Calu3 (cell line): ENCODE data around the gene CSH2. TPM values are rescaled to one million over a fixed set of nuclear protein-coding genes. Genes with fewer than 3 reads are reported as not detected.
"Not testable (repeated sequence)": the region's sequence is repeated elsewhere in the genome, so short reads cannot be mapped to it uniquely, and the experiment has no call there.

Source experiments
- Bru-seq: library from RNA; stranded (reverse); fragments of 400-500 nt; gene quantifications from one replicate; lab custom pipeline; 2021; lab: Mats Ljungman, UMichigan
- BruChase-seq, 2 experiments: library from RNA; stranded (reverse); fragments of 400-500 nt; gene quantifications; one replicate each; lab custom pipeline; 2021; lab: Mats Ljungman, UMichigan
- BruUV-seq: library from RNA; stranded (reverse); fragments of 400-500 nt; replicated peaks from 2 replicates; lab custom pipeline; 2021; lab: Mats Ljungman, UMichigan
- CTCF ChIA-PET: fragments of 300-600 bp; sonication (Branson Sonifier 250); formaldehyde crosslinking; loops from one replicate; lab custom pipeline; 2022; ENCODE audit warnings: antibody characterized with exemption; lab: Charles Lee
- DNase-seq: peaks from one replicate; pipeline ENCODE4 v3.0.0; 2022
- H3K27ac Mint-ChIP-seq: one replicate; pipeline ENCODE4 v1.8.0; 2022; ENCODE audit warnings: mixed read lengths; ENCODE audit not compliant: unreplicated experiment
- H3K27me3 Mint-ChIP-seq: one replicate; pipeline ENCODE4 v1.8.0; 2022; ENCODE audit warnings: mixed read lengths; ENCODE audit not compliant: unreplicated experiment
- H3K36me3 Mint-ChIP-seq: one replicate; pipeline ENCODE4 v1.8.0; 2022; ENCODE audit warnings: mild to moderate bottlenecking, moderate library complexity, mixed read lengths; ENCODE audit not compliant: insufficient read depth, unreplicated experiment
- H3K4me1 Mint-ChIP-seq: one replicate; pipeline ENCODE4 v1.8.0; 2022; ENCODE audit warnings: mild to moderate bottlenecking, low read depth, mixed read lengths; ENCODE audit not compliant: unreplicated experiment
- H3K4me3 Mint-ChIP-seq: one replicate; pipeline ENCODE4 v1.8.0; 2022; ENCODE audit warnings: mild to moderate bottlenecking, low read depth, moderate library complexity, mixed read lengths; ENCODE audit not compliant: unreplicated experiment
- H3K9me3 Mint-ChIP-seq: one replicate; pipeline ENCODE4 v1.8.0; 2022; ENCODE audit warnings: low read depth, mixed read lengths; ENCODE audit not compliant: unreplicated experiment
- CTCF ChIP-seq: fragments of 200-600 bp; IDR thresholded peaks from one replicate; pipeline ENCODE4 v1.8.0; 2022; ENCODE audit warnings: antibody characterized with exemption; ENCODE audit not compliant: unreplicated experiment
- intact Hi-C: fragments of 100-400 bp; cut with micrococcal nuclease; formaldehyde crosslinking; loops from one replicate; pipeline ENCODE4 v1.10.0; 2022; ENCODE audit not compliant: unreplicated experiment
- long read RNA-seq: library from polyadenylated mRNA; stranded (forward); transcript quantifications from one replicate; pipeline ENCODE4 v2.0.0, GENCODE V29; 2022
- total RNA-seq: library from RNA; stranded (reverse); gene quantifications from 2 replicates; pipeline ENCODE4 v1.2.3, GENCODE V29; 2022

CSH2 gene
- not detected in 2 replicates for total RNA-seq
- Bru-seq, nascent RNA, result not detected
- not detected for BruChase-seq, experiment 1, labeled RNA remaining after a 6-hour chase
- BruChase-seq, experiment 2, labeled RNA remaining after a 2-hour chase, result not detected
- long read RNA-seq, result 0 reads

- peaks cover 40% of the 10 kb centered on the region for H3K27me3 Mint-ChIP-seq
- DNase-seq, H3K9me3 Mint-ChIP-seq, H3K36me3 Mint-ChIP-seq, H3K4me1 Mint-ChIP-seq, H3K27ac Mint-ChIP-seq, intact Hi-C loops, H3K4me3 Mint-ChIP-seq, CTCF ChIA-PET, BruUV-seq: not testable (repeated sequence)
Observed at GRCh38 chr17:63873577-63873976, at the start of gene CSH2. TSS of gene CSH2 (minus strand) at chr17:63873677. CDS start at chr17:63873614, 63 bp downstream.

GRCh38 chr17:63922402-63922801, 48.9 kb upstream of the CSH2 start:
- DNase-seq, intact Hi-C loops, H3K4me1 Mint-ChIP-seq, H3K27ac Mint-ChIP-seq, H3K4me3 Mint-ChIP-seq, BruUV-seq, H3K36me3 Mint-ChIP-seq, H3K9me3 Mint-ChIP-seq: not testable (repeated sequence)
- CTCF ChIA-PET, result interaction anchor here (0.6 kb wide), 1 partner anchor 20 kb away, joined by 3 read pairs; no protein-coding TSS in a partner anchor
- peaks cover 47% of the 10 kb centered on the region for H3K27me3 Mint-ChIP-seq

GRCh38 chr17:63920779-63921178, 47.3 kb upstream of the CSH2 start:
- H3K27ac Mint-ChIP-seq, H3K4me3 Mint-ChIP-seq, H3K36me3 Mint-ChIP-seq, BruUV-seq, intact Hi-C loops, H3K9me3 Mint-ChIP-seq, H3K4me1 Mint-ChIP-seq, DNase-seq: not testable (repeated sequence)
- CTCF ChIA-PET, result interaction anchor here (2.1 to 2.8 kb wide), 2 partner anchors 105 to 213 kb away, joined by 12 to 15 read pairs; no protein-coding TSS in a partner anchor
- peaks cover 64% of the 10 kb centered on the region for H3K27me3 Mint-ChIP-seq

GRCh38 chr17:63920050-63920449, 46.6 kb upstream of the CSH2 start:
- H3K36me3 Mint-ChIP-seq, intact Hi-C loops, H3K4me1 Mint-ChIP-seq, BruUV-seq, DNase-seq, H3K4me3 Mint-ChIP-seq, H3K9me3 Mint-ChIP-seq, H3K27ac Mint-ChIP-seq: not testable (repeated sequence)
- CTCF ChIA-PET, result interaction anchor here (0.6 to 2.8 kb wide), 6 partner anchors 31 to 214 kb away, joined by 3 to 15 read pairs (median 8); no protein-coding TSS in a partner anchor
- peaks cover 71% of the 10 kb centered on the region for H3K27me3 Mint-ChIP-seq

- TF ChIP-seq CTCF, result peak; percentile 90
Observed at GRCh38 chr17:63919311-63919723, 45.8 kb upstream of the CSH2 start.

GRCh38 chr17:63918789-63919305, 45.4 kb upstream of the CSH2 start, which contains the start of gene GH1:
TSS of gene GH1 (minus strand) at chr17:63918839. CDS start at chr17:63918776, 63 bp downstream.
- H3K36me3 Mint-ChIP-seq, H3K9me3 Mint-ChIP-seq, H3K27ac Mint-ChIP-seq, H3K4me3 Mint-ChIP-seq, DNase-seq, H3K4me1 Mint-ChIP-seq, BruUV-seq: not testable (repeated sequence)
- H3K27me3 Mint-ChIP-seq, result peaks cover 72% of the 10 kb centered on the region
- intact Hi-C loops, result loop anchor here (2.0 to 10.0 kb wide), 3 partner anchors 32 to 216 kb away; partner anchors contain the start of gene ERN1
- CTCF ChIA-PET, result interaction anchor here (0.6 to 2.8 kb wide), 7 partner anchors 13 to 363 kb away, joined by 3 to 15 read pairs (median 6); partner anchors contain the start of gene ERN1

More at GRCh38 chr17:63919311-63919723, 45.8 kb upstream of the CSH2 start:
- intact Hi-C loops, result loop anchor here (2.0 to 10.0 kb wide), 3 partner anchors 31 to 215 kb away; partner anchors contain the start of gene ERN1
- DNase-seq, result peak; percentile 58
- no peaks in the 10 kb centered on the region for H3K4me1 Mint-ChIP-seq
- no peaks in the 10 kb centered on the region for H3K36me3 Mint-ChIP-seq
- BruUV-seq, result no TSS peak
- H3K27ac Mint-ChIP-seq, result no peak overlapping the region
- CTCF ChIA-PET, result interaction anchor here (0.6 to 2.8 kb wide), 7 partner anchors 12 to 363 kb away, joined by 3 to 15 read pairs (median 5); partner anchors contain the start of gene ERN1
- no peak overlapping the region for H3K4me3 Mint-ChIP-seq
- H3K9me3 Mint-ChIP-seq, result no peaks in the 10 kb centered on the region
- peaks cover 72% of the 10 kb centered on the region for H3K27me3 Mint-ChIP-seq
